Measurements from ENCODE around the gene ALS2CL.

ALS2CL gene

GRCh38 chr3:46624533-46624932 is 68.9 kb downstream of the ALS2CL start:
- Histone ChIP-seq H3K27me3 (peaks cover 52% of the 10 kb centered on the region), H3K4me1 (ENCODE audit: control insufficient read depth in 1 of 2, insufficient read depth in 1 of 2, low read depth in 1 of 2, low read length in 1 of 2) (no peaks in the 10 kb centered on the region), H3K9me3 (no peaks in the 10 kb centered on the region), H3K36me3 (no peaks in the 10 kb centered on the region), H3K27ac (no peak overlapping the region), H3K4me3 (ENCODE audit: low read depth in 1 of 2, low read length in 1 of 2) (no peak overlapping the region)
- no peak for TF ChIP-seq CTCF (IDR thresholded peaks at IDR 0.05)

GRCh38 chr3:46619845-46620778 is 73.4 kb downstream of the ALS2CL start:
- no peak overlapping the region for H3K27ac ChIP-seq
- no peaks in the 10 kb centered on the region for H3K36me3 ChIP-seq
- H3K4me3 ChIP-seq (ENCODE audit: low read depth in 1 of 2, low read length in 1 of 2), result no peak overlapping the region
- no peaks in the 10 kb centered on the region for H3K9me3 ChIP-seq
- no peak for TF ChIP-seq CTCF (IDR thresholded peaks at IDR 0.05)
- H3K27me3 ChIP-seq, result peaks cover 50% of the 10 kb centered on the region
- no peaks in the 10 kb centered on the region for H3K4me1 ChIP-seq (ENCODE audit: control insufficient read depth in 1 of 2, insufficient read depth in 1 of 2, low read depth in 1 of 2, low read length in 1 of 2)
